K562 (cell line): ENCODE results near the gene ZNF22.

ENCODE experiments used
- ATF7 ChIP-seq: fragments of 450-650 bp; IDR thresholded peaks from 2 replicates; pipeline ENCODE4 v1.7.1; 2014; ENCODE audit warnings: mild to moderate bottlenecking, moderate library complexity
- BRD4 ChIP-seq: fragments of 200-600 bp; sonication (generic); IDR thresholded peaks from 2 replicates; pipeline ENCODE4 v1.6.1; 2017; ENCODE audit warnings: inconsistent platforms
- CHD4 ChIP-seq: fragments of 200-600 bp; sonication (generic); IDR thresholded peaks from 3 replicates; pipeline ENCODE4 v1.6.1; 2012; ENCODE audit warnings: low read depth, mild to moderate bottlenecking, mixed read lengths, low read length, inconsistent platforms; ENCODE audit not compliant: insufficient read depth, insufficient replicate concordance, poor library complexity, severe bottlenecking
- CREB1 ChIP-seq, 2 experiments: sonication (generic) in 1 of 2; formaldehyde crosslinking in 1 of 2; IDR thresholded peaks; 2 replicates each; pipeline versions ENCODE4 v1.6.1 to v1.8.0; 2012 to 2022; ENCODE audit warnings: inconsistent platforms in 1 of 2, mild to moderate bottlenecking in 1 of 2, missing genetic modification reagents in 1 of 2, moderate library complexity in 1 of 2
- CTCF ChIP-seq, 3 experiments: IDR thresholded peaks in 2 of 3; conservative IDR thresholded peaks in 1 of 3; 2 replicates each; pipeline ENCODE4 v1.5.1; 2011 to 2012; ENCODE audit warnings: low read length in 3 of 3, mild to moderate bottlenecking in 3 of 3, control low read depth in 2 of 3, improper control_type of control experiment in 1 of 3, inconsistent platforms in 1 of 3, low read depth in 1 of 3, mixed read lengths in 1 of 3, moderate library complexity in 1 of 3; ENCODE audit not compliant: insufficient read depth in 2 of 3
- EP300 ChIP-seq: IDR thresholded peaks from 2 replicates; pipeline ENCODE4 v1.6.1; 2012; ENCODE audit warnings: low read length, improper control_type of control experiment
- GABPB2 ChIP-seq: fragments of 250-450 bp; sonication (Bioruptor Pico); conservative IDR thresholded peaks from 2 replicates; pipeline ENCODE4 v1.5.1; 2021; ENCODE audit warnings: mild to moderate bottlenecking
- HMG20B ChIP-seq: fragments of 250-450 bp; sonication (Bioruptor Pico); IDR thresholded peaks from 2 replicates; pipeline ENCODE4 v1.5.0; 2021; ENCODE audit warnings: mild to moderate bottlenecking
- HNRNPL ChIP-seq: fragments of 200-400 bp; formaldehyde crosslinking; IDR thresholded peaks from 2 replicates; pipeline ENCODE4 v1.6.1; 2017; ENCODE audit warnings: low read depth, mild to moderate bottlenecking, low read length
- JUNB ChIP-seq: fragments of 450-650 bp; formaldehyde crosslinking; conservative IDR thresholded peaks from 2 replicates; pipeline ENCODE4 v1.4.0; 2020; ENCODE audit warnings: mild to moderate bottlenecking
- MAX ChIP-seq: sonication (generic); formaldehyde crosslinking; IDR thresholded peaks from 2 replicates; pipeline ENCODE4 v1.9.0; 2022; ENCODE audit warnings: mild to moderate bottlenecking, missing genetic modification reagents
- NR2F6 ChIP-seq: fragments of 450-650 bp; formaldehyde crosslinking; IDR thresholded peaks from 2 replicates; pipeline ENCODE4 v1.4.0; 2020; ENCODE audit warnings: mild to moderate bottlenecking

- TF ChIP-seq NR2F6 (CRISPR knock-in tag) (no peak), CREB1 (IDR thresholded peaks at IDR 0.05) (no peak), CREB1 (CRISPR knock-in tag; IDR thresholded peaks at IDR 0.05) (no peak), CTCF (IDR thresholded peaks at IDR 0.05 in 2 of 3, conservative IDR thresholded peaks at IDR 0.05 in 1 of 3; ENCODE audit: insufficient read depth in 2 of 3, low read depth in 1 of 3, low read length in 3 of 3) (no peak), CHD4 (no peak), HNRNPL (no peak), EP300 (no peak), GABPB2 (no peak), HMG20B (CRISPR knock-in tag) (no peak), JUNB (CRISPR knock-in tag) (no peak), BRD4 (no peak), ATF7 (no peak), MAX (no peak)
Measured at GRCh38 chr10:44965651-44966097, 35.0 kb upstream of the ZNF22 start.
